Measurements from ENCODE around the gene TXNDC2. TPM values are rescaled to one million over a fixed set of nuclear protein-coding genes. Genes with fewer than 3 reads are reported as not detected.

The TXNDC2 gene
- total and polyA plus RNA-seq, 3 donors from 2014 or later: 15.3 to 212 (median 30.5) TPM

- H3K36me3 ChIP-seq (ENCODE audit: low read depth, missing control alignments): no peaks in the 10 kb centered on the region
- no peaks in the 10 kb centered on the region for H3K4me1 ChIP-seq
- TF ChIP-seq POLR2A (IDR thresholded peaks at IDR 0.05) (no peak), CTCF (IDR thresholded peaks at IDR 0.05) (no peak)
- WGBS, 2 donors: 58 to 79% methylated on average over 2 of the region's 2 CpGs
- H3K27me3 ChIP-seq: no peaks in the 10 kb centered on the region
- no peak overlapping the region for H3K27ac ChIP-seq
- intact Hi-C loops (cut with DNase I; ENCODE audit: low total_unique reads): no loop called here
- H3K4me3 ChIP-seq: no peak overlapping the region
- no peak for DNase-seq
- no peaks in the 10 kb centered on the region for H3K9me3 ChIP-seq
Observed at GRCh38 chr18:9863282-9863681, 22.5 kb upstream of the TXNDC2 start.

- no peak for DNase-seq
- Histone ChIP-seq H3K36me3 (ENCODE audit: low read depth, missing control alignments) (no peaks in the 10 kb centered on the region), H3K27me3 (no peaks in the 10 kb centered on the region), H3K27ac (no peak overlapping the region), H3K4me1 (peaks cover 13% of the 10 kb centered on the region), H3K9me3 (no peaks in the 10 kb centered on the region), H3K4me3 (no peak overlapping the region)
- WGBS, 2 donors: 96 to 97% methylated on average over 7 of the region's 7 CpGs
- intact Hi-C loops (cut with DNase I; ENCODE audit: low total_unique reads): no loop called here
- TF ChIP-seq CTCF (IDR thresholded peaks at IDR 0.05): no peak
- TF ChIP-seq POLR2A (IDR thresholded peaks at IDR 0.05): no peak
Observed at GRCh38 chr18:9865764-9866490, 19.8 kb upstream of the TXNDC2 start.

- intact Hi-C loops (cut with DNase I; ENCODE audit: low total_unique reads): no loop called here
- Histone ChIP-seq H3K36me3 (ENCODE audit: low read depth, missing control alignments) (no peaks in the 10 kb centered on the region), H3K9me3 (no peaks in the 10 kb centered on the region), H3K27ac (no peak overlapping the region), H3K4me3 (no peak overlapping the region), H3K27me3 (no peaks in the 10 kb centered on the region), H3K4me1 (peaks cover 17% of the 10 kb centered on the region)
- 93 to 96% methylated on average over 3 of the region's 3 CpGs for WGBS, 2 donors
- no peak for DNase-seq
- TF ChIP-seq POLR2A (IDR thresholded peaks at IDR 0.05) (no peak), CTCF (IDR thresholded peaks at IDR 0.05) (no peak)
Observed at GRCh38 chr18:9866627-9867026, 19.1 kb upstream of the TXNDC2 start.

- Histone ChIP-seq H3K36me3 (ENCODE audit: low read depth, missing control alignments) (no peaks in the 10 kb centered on the region), H3K27ac (no peak overlapping the region), H3K27me3 (no peaks in the 10 kb centered on the region), H3K9me3 (no peaks in the 10 kb centered on the region), H3K4me3 (no peak overlapping the region), H3K4me1 (peaks cover 17% of the 10 kb centered on the region)
- no peak for TF ChIP-seq POLR2A (IDR thresholded peaks at IDR 0.05)
- no peak for TF ChIP-seq CTCF (IDR thresholded peaks at IDR 0.05)
- intact Hi-C loops (cut with DNase I; ENCODE audit: low total_unique reads): no loop called here
- no peak for DNase-seq
- WGBS, 2 donors: 88 to 91% methylated on average over 4 of the region's 4 CpGs
Observed at GRCh38 chr18:9867071-9867594, 18.6 kb upstream of the TXNDC2 start.
